GM23248 (cell line): ENCODE results near the gene SLC6A9. TPM values are rescaled to one million over a fixed set of nuclear protein-coding genes. Genes with fewer than 3 reads are reported as not detected.

Source experiments
- DNase-seq: peaks from one replicate; pipeline ENCODE4 v3.0.0-alpha.2; 2015
- H2AFZ ChIP-seq: fragments of 200-600 bp; sonication (generic); 2 replicates; pipeline ENCODE4 v1.6.1; 2016; ENCODE audit warnings: antibody characterized with exemption
- H3F3A ChIP-seq: fragments of 200-600 bp; sonication (generic); 2 replicates; pipeline ENCODE4 v1.6.1; 2016; ENCODE audit warnings: mild to moderate bottlenecking, antibody characterized with exemption, mixed run types; ENCODE audit not compliant: insufficient read depth
- H3K27ac ChIP-seq: fragments of 200-600 bp; sonication (generic); 2 replicates; pipeline ENCODE4 v1.5.1; 2016; ENCODE audit warnings: mild to moderate bottlenecking
- H3K27me3 ChIP-seq: fragments of 200-600 bp; sonication (generic); replicated peaks from 2 replicates; pipeline ENCODE4 v1.6.1; 2016; ENCODE audit warnings: mild to moderate bottlenecking; ENCODE audit not compliant: insufficient read depth
- H3K36me3 ChIP-seq: fragments of 200-600 bp; sonication (generic); 2 replicates; pipeline ENCODE4 v1.6.1; 2016; ENCODE audit warnings: low read depth, mild to moderate bottlenecking
- H3K4me1 ChIP-seq: fragments of 200-600 bp; sonication (generic); 2 replicates; pipeline ENCODE4 v1.6.1; 2016; ENCODE audit warnings: mild to moderate bottlenecking; ENCODE audit not compliant: insufficient read depth
- H3K4me2 ChIP-seq: fragments of 200-600 bp; sonication (generic); one replicate; pipeline ENCODE4 v1.6.1; 2016; ENCODE audit warnings: mild to moderate bottlenecking; ENCODE audit not compliant: unreplicated experiment
- H3K4me3 ChIP-seq: fragments of 200-600 bp; sonication (generic); 2 replicates; pipeline ENCODE4 v1.5.1; 2016; ENCODE audit warnings: mild to moderate bottlenecking
- H3K79me2 ChIP-seq: fragments of 200-600 bp; sonication (generic); 2 replicates; pipeline ENCODE4 v1.6.1; 2016; ENCODE audit warnings: mild to moderate bottlenecking; ENCODE audit not compliant: insufficient read depth
- H3K9ac ChIP-seq: fragments of 200-600 bp; sonication (generic); 2 replicates; pipeline ENCODE4 v1.6.1; 2016; ENCODE audit warnings: mild to moderate bottlenecking
- H3K9me2 ChIP-seq: fragments of 200-600 bp; sonication (generic); 2 replicates; pipeline ENCODE4 v1.6.1; 2016; ENCODE audit warnings: mixed run types, mild to moderate bottlenecking, moderate library complexity; ENCODE audit not compliant: insufficient read depth
- H3K9me3 ChIP-seq: fragments of 200-600 bp; sonication (generic); one replicate; pipeline ENCODE4 v1.6.1; 2017; ENCODE audit warnings: low read depth
- H4K20me1 ChIP-seq: fragments of 200-600 bp; sonication (generic); 2 replicates; pipeline ENCODE4 v1.6.0; 2016; ENCODE audit not compliant: insufficient read depth
- EZH2 ChIP-seq: fragments of 200-600 bp; sonication (generic); IDR thresholded peaks from 2 replicates; pipeline ENCODE4 v1.6.1; 2018; ENCODE audit warnings: antibody characterized with exemption, mild to moderate bottlenecking; ENCODE audit not compliant: insufficient read depth, poor library complexity, severe bottlenecking
- EZH2phosphoT487 ChIP-seq: fragments of 200-600 bp; sonication (generic); IDR thresholded peaks from 2 replicates; pipeline ENCODE4 v1.6.1; 2018; ENCODE audit warnings: antibody characterized with exemption, moderate library complexity, mild to moderate bottlenecking, low read depth; ENCODE audit not compliant: insufficient read depth
- WGBS, 2 experiments: methylation state at CpG; one replicate each; pipeline ENCODE4 v1.1.6; 2015 to 2017; ENCODE audit warnings: low lambda C conversion rate in 2 of 2, low coverage in 1 of 2; ENCODE audit errors: missing lambda C conversion rate in 2 of 2; 5-methylcytosine and 5-hydroxymethylcytosine counted together
- in situ Hi-C: fragments of 300-500 bp; cut with MboI; formaldehyde crosslinking; loops from 2 replicates; pipeline ENCODE4 v1.15.0; 2020
- polyA plus RNA-seq: library from polyadenylated mRNA; unstranded; fragments of >200 nt; fragmentation: Nextera tagmentation; extraction: Ambion mirVana; gene quantifications from 2 replicates; pipeline ENCODE4 v1.2.1, GENCODE V29; 2016
- total RNA-seq: library from RNA; depleted of rRNA; stranded (reverse); fragments of >200 nt; shearing (Covaris generic); gene quantifications from 2 replicates; pipeline ENCODE4 v1.2.3, GENCODE V29; 2014; rRNA removed

SLC6A9 gene
- total and polyA plus RNA-seq, 2 experiments from 2014 or later: 22.2 to 34.6 TPM

DNA sequence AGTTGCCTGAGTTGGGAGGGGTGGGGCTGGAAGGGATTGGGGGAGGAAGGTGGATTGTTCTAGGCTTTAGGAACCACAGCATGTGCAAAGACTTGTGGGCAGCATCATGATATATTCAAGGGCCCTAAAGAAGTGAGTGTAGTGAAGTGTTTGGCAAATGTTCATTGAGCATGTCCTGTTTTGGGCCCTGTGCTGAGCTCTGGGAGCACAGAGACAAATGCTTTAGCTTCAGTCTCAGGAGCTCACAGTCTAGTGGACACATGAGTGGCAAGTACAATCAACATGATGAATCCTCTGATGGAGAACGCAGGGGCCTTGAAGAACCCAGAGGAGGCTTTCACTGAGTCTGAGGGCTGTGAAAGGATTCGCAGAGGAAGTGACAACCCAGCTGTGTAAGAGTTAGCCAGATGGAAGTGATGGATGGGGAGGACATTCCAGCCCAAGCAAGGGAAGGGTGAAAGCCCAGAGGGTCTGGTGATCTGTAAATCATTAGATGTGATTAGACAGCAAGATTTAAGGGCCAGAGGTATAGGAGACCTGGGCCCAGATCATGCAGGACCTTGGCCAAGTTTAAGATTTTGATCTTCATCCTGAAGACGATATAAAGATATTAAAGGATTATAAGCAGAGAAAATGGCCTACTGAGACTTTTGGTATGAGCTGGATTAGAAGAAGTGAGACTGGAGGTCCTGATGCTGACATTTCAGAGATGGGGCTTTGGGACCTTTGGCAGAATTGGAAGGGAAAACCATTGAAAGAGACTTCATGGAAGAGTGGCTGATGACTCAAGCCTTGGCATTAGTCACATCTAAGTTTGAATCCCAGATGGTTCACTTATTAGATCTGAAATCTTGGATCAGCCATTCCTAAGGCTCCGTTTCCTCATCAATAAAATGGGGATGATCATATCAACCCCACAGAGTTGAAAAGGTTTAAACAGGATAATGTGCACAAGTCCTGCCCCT is 80.0 kb downstream of the SLC6A9 start:
- Histone ChIP-seq H3K27ac (no peak overlapping the region), H4K20me1 (0 out of 2 replicates have a peak, but pooled peaks cover 6% of the 10 kb centered on the region), H3K4me2 (no peak overlapping the region), H3K79me2 (peaks cover 64% of the 10 kb centered on the region), H2AFZ (no peak overlapping the region), H3K4me3 (no peak overlapping the region), H3K4me1 (peaks cover 10% of the 10 kb centered on the region), H3K9me3 (no peaks in the 10 kb centered on the region), H3K27me3 (no peaks in the 10 kb centered on the region), H3K9me2 (no peaks in the 10 kb centered on the region), H3K9ac (no peak overlapping the region), H3F3A (no peaks in the 10 kb centered on the region), H3K36me3 (no peaks in the 10 kb centered on the region)
- TF ChIP-seq EZH2 (no peak), EZH2phosphoT487 (no peak)
- in situ Hi-C loops: no loop called here
- peak; percentile 53 for DNase-seq
- WGBS, 2 experiments: 69 to 72% methylated on average over 4 of the region's 4 CpGs

DNA sequence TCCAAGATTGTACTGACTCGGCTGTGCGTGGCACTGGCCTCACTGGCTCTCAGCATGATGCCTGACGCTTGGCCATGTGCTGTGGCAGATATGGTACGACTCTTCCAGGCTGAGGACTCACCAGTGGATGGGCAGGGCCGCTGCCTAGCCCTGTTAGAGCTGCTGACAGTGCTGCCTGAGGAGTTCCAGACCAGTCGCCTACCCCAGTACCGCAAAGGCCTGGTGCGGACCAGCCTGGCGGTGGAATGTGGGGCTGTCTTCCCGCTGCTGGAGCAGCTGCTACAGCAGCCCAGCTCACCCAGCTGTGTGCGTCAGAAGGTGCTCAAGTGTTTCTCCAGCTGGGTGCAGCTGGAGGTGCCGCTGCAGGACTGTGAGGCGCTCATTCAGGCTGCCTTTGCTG is 81.6 kb downstream of the SLC6A9 start:
- Histone ChIP-seq H4K20me1 (no peaks in the 10 kb centered on the region), H3K9me2 (no peaks in the 10 kb centered on the region), H2AFZ (no peak overlapping the region), H3K36me3 (no peaks in the 10 kb centered on the region), H3K79me2 (peaks cover 64% of the 10 kb centered on the region), H3K4me2 (no peak overlapping the region), H3K27ac (no peak overlapping the region), H3K4me1 (peaks cover 15% of the 10 kb centered on the region), H3F3A (0 out of 2 replicates have a peak, but pooled peaks cover 5% of the 10 kb centered on the region), H3K9me3 (no peaks in the 10 kb centered on the region), H3K4me3 (no peak overlapping the region), H3K27me3 (no peaks in the 10 kb centered on the region), H3K9ac (no peak overlapping the region)
- in situ Hi-C loops: loop anchor here (25.0 kb wide), 2 partner anchors 412 to 712 kb away; partner anchors contain the start of gene PTPRF
- no peak for DNase-seq
- TF ChIP-seq EZH2 (no peak), EZH2phosphoT487 (no peak)
- WGBS, 2 experiments: 83 to 84% methylated on average over 13 of the region's 13 CpGs

DNA sequence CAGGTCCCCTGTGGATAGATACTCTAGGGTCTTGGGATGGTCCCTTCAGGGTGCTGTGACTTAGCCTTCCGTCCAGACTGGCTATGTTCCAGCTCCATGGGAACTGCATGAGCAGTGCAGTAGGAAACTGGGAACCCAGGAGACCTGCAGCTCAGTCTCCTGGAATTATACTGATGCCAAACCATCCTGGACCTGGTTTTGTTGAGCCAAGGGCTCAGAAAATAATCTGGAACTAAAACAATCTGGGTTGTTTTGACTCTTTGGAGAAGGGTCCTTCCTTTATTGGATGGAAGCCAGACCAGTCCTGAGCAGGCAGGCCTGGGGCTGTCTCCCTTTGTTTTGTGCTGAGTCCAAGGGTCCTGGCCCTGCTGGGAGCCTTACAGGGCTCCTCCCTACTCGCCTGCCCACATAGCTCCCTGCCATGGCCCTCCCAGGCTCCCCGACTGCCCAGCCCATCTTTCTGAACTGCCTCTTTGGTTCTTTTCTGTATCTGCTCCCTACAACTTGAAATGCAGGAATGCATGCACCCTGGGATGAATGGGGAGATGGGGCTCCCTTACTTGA is 83.3 kb downstream of the SLC6A9 start:
- 6 to 13% methylated on average over 3 of the region's 3 CpGs for WGBS, 2 experiments
- H3K9me2 ChIP-seq: no peaks in the 10 kb centered on the region
- 0 out of 2 replicates have a peak, but pooled peaks cover 5% of the 10 kb centered on the region for H3F3A ChIP-seq
- H4K20me1 ChIP-seq: no peaks in the 10 kb centered on the region
- peak; percentile 36 for DNase-seq
- TF ChIP-seq EZH2: no peak
- peaks cover 50% of the 10 kb centered on the region for H3K79me2 ChIP-seq
- H3K9me3 ChIP-seq: no peaks in the 10 kb centered on the region
- peak overlapping the region; percentile 86 for H3K9ac ChIP-seq
- peak overlapping the region; percentile 74 for H3K4me2 ChIP-seq
- in situ Hi-C loops: loop anchor here (25.0 kb wide), 2 partner anchors 411 to 711 kb away; partner anchors contain the start of gene PTPRF
- peaks cover 15% of the 10 kb centered on the region for H3K4me1 ChIP-seq
- peak overlapping the region; percentile 92 for H3K4me3 ChIP-seq
- H3K36me3 ChIP-seq: no peaks in the 10 kb centered on the region
- no peak overlapping the region for H2AFZ ChIP-seq
- no peak overlapping the region for H3K27ac ChIP-seq
- H3K27me3 ChIP-seq: no peaks in the 10 kb centered on the region

DNA sequence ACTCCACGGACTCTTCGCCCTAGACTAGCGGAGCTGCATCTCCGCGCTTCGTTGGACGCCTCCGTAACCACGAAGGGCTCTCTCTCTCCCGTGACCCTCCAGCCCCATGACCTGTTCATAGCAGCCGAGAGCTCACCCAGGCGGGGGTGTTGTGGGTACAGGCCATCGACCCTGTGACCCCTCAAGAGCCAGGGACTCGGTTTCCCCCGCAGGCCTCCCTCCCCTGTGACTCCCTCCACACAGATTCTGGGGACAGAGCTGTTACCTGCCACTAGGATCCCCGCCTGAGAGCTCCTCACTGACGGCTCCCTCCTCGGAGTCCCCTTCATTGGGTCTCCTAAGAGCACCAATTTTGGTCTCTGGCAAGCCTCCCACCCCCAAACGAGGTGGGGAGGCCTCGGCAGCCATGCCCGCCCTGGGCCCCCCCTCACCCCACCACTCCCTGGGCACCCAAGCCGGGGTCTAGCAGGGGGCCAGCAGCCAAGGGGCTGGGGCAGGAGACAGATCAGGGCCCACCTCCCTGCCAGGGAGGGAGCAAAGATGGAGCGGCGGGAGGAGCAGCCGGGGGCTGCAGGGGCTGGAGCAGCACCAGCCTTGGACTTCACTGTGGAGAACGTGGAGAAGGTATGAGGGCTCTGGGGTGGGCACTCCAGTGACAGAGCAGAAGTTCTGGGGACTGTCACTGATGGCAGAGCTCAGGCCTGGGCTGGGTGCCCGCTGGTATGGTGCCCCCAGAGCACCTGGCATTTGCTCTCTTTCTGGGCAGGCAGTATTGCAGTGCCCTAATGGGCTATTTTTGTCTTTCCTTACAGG is 84.0 kb downstream of the SLC6A9 start:
- peak overlapping the region; percentile 86 for H3K9ac ChIP-seq
- no peaks in the 10 kb centered on the region for H3K9me2 ChIP-seq
- peak overlapping the region; percentile 92 for H2AFZ ChIP-seq
- no peaks in the 10 kb centered on the region for H3K9me3 ChIP-seq
- H3K79me2 ChIP-seq: peaks cover 43% of the 10 kb centered on the region
- H3K36me3 ChIP-seq: no peaks in the 10 kb centered on the region
- in situ Hi-C loops: loop anchor here (25.0 kb wide), 2 partner anchors 410 to 710 kb away; partner anchors contain the start of gene PTPRF
- H3K27me3 ChIP-seq: no peaks in the 10 kb centered on the region
- no peaks in the 10 kb centered on the region for H4K20me1 ChIP-seq
- H3F3A ChIP-seq: 0 out of 2 replicates have a peak, but pooled peaks cover 5% of the 10 kb centered on the region
- H3K27ac ChIP-seq: peak overlapping the region; percentile 76; the same call in 1 of the 2 replicates
- no peak for DNase-seq
- H3K4me3 ChIP-seq: peak overlapping the region; percentile 92
- 2% methylated on average over 26 to 27 of the region's 27 CpGs for WGBS, 2 experiments
- TF ChIP-seq EZH2 (no peak), EZH2phosphoT487 (no peak)
- H3K4me1 ChIP-seq: peaks cover 15% of the 10 kb centered on the region
- H3K4me2 ChIP-seq: peak overlapping the region; percentile 74

Other genes with a start within 250 kb of the SLC6A9 start
- gene ARTN, start 97.7 kb downstream of the SLC6A9 start, total RNA-seq: 0.11 TPM in 1 of 2 replicates, not detected in the other
- not detected in 2 replicates for gene ARTN, start 97.7 kb downstream of the SLC6A9 start, polyA plus RNA-seq
- gene IPO13, start 84.5 kb downstream of the SLC6A9 start, total RNA-seq: 29.4 and 35.8 TPM in 2 replicates
- 17.1 and 21.0 TPM in 2 replicates for gene IPO13, start 84.5 kb downstream of the SLC6A9 start, polyA plus RNA-seq
- gene DPH2, start 61.5 kb downstream of the SLC6A9 start, total RNA-seq: 42.9 and 51.1 TPM in 2 replicates
- gene DPH2, start 61.5 kb downstream of the SLC6A9 start, polyA plus RNA-seq: 16.7 and 21.0 TPM in 2 replicates
- 122 and 140 TPM in 2 replicates for gene ATP6V0B, start 56.5 kb downstream of the SLC6A9 start, total RNA-seq
- 174 and 177 TPM in 2 replicates for gene ATP6V0B, start 56.5 kb downstream of the SLC6A9 start, polyA plus RNA-seq
- gene B4GALT2, start 52.3 kb downstream of the SLC6A9 start, total RNA-seq: 123 and 221 TPM in 2 replicates
- gene B4GALT2, start 52.3 kb downstream of the SLC6A9 start, polyA plus RNA-seq: 27.3 and 28.9 TPM in 2 replicates
- 3.1 and 4.7 TPM in 2 replicates for gene CCDC24, start 39.9 kb downstream of the SLC6A9 start, total RNA-seq
- gene CCDC24, start 39.9 kb downstream of the SLC6A9 start, polyA plus RNA-seq: 4.3 and 5.3 TPM in 2 replicates
- 0.11 and 0.13 TPM in 2 replicates for gene KLF17, start 87.4 kb upstream of the SLC6A9 start, total RNA-seq
- gene KLF17, start 87.4 kb upstream of the SLC6A9 start, polyA plus RNA-seq: 0.08 and 0.09 TPM in 2 replicates
- not detected in 2 replicates for gene KLF18, start 110.2 kb upstream of the SLC6A9 start, total RNA-seq
- not detected in 2 replicates for gene KLF18, start 110.2 kb upstream of the SLC6A9 start, polyA plus RNA-seq
- 9.6 and 16.0 TPM in 2 replicates for gene DMAP1, start 182.0 kb upstream of the SLC6A9 start, total RNA-seq
- 30.5 and 32.7 TPM in 2 replicates for gene DMAP1, start 182.0 kb upstream of the SLC6A9 start, polyA plus RNA-seq